ENCODE data around the gene NOC4L.

Gene NOC4L

GRCh38 chr12:132158677-132159554, 14.7 kb downstream of the NOC4L start:
- no peak for DNase-seq

GRCh38 chr12:132159555-132160003, 15.3 kb downstream of the NOC4L start:
- no peak for DNase-seq

- no peak for DNase-seq
Observed at GRCh38 chr12:132160016-132160415, 15.8 kb downstream of the NOC4L start.

DNA sequence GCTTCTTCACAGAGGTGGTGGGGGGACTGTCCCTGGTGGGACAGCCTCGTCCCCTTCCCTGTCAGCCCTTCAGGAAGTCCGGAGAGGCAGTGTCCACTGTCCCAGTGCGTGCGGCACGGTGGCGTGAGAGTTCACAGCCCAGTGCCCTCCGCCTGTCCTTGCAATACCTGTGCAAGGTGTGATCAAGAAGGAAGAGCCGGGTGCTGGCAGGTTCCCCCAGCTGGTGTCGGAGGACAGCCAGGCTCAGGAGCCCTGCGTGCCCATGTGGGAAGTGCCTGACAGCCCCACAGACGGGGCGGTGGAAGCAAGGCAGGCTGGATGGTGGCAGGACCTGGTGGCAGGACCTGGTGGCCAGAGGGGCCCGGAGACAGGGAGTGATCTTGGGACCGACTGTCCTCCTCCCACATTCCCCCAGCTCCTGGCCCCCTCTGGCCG, 16.4 kb downstream of the NOC4L start:
- DNase-seq, result no peak

DNA sequence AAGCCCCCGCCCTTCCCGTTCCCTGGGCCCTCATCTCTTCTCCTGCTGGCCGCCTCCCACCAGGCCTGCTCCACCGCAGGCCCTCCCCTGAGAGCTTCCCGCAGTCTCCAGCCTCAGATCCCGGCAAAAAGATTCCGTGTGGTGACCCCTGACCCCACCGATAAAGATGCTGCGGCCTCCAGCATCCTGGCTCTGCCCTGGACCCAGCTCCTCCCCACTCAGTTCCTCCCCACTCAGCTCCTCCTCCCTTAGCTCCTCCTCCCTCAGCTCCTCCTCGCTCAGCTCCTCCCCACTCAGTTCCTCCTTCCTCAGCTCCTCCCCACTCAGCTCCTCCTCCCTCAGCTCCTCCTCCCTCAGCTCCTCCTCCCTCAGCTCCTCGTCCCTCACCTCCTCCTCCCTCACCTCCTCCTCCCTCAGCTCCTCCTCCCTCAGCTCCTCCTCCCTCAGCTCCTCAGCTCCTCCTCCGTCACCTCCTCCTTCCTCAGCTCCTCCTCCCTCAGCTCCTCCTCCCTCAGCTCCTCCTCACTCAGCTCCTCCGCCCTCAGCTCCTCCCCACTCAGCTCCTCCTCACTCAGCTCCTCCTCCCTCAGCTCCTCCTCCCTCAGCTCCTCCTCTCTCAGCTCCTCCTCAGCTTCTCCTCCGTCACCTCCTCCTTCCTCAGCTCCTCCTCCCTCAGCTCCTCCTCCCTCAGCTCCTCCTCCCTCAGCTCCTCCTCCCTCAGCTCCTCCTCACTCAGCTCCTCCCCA, 17.0 kb downstream of the NOC4L start:
- no peak for DNase-seq

- no peak for DNase-seq
Observed at GRCh38 chr12:132161796-132162507, 17.7 kb downstream of the NOC4L start.

DNA sequence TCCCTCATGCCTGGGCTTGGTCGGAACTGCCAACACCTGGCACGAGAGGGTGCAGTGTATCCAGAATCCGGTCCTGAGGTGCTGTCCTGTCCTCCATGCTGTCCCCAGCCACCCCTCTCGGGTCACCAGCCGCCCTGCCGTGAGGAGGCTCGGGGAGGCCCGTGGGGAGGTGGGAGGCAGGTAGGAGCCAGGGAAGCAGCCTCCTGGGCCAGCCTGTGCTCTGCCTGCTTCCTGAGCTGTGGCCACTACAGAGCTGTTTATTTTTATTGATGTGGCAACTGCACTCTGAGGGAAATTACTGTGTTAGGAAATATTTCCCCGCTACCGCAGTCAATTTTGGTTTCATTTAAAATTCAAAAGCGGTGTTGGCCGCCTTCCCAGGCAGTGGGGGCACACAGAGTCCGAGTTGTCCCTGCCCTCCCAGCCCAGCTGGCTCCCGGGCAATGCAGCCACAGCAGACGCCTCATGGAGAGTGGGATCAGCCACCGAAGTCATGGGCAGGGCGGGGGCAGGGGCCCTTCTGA, 18.3 kb downstream of the NOC4L start:
- DNase-seq, result no peak

- DNase-seq, result no peak
Observed at GRCh38 chr12:132163041-132163910, 19.0 kb downstream of the NOC4L start.

DNA sequence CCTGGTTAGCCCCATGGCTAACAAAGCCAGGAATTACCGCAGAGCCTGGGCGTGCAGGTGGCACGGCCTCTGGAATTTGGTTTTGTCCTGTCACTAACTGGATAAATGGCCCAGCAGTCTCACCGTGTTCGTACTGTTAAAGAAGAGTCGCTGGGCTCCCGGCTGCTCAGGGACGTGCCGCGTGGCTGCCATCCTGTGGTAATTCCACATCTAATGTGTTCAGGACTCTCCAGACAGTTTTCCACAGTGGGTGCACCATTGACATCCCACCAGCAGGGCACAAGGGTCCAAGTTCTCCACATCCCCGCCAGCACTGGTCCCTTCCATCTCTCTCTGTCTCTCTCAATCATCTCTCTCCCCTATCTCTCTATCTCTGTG, 19.6 kb downstream of the NOC4L start:
- no peak for DNase-seq

DNA sequence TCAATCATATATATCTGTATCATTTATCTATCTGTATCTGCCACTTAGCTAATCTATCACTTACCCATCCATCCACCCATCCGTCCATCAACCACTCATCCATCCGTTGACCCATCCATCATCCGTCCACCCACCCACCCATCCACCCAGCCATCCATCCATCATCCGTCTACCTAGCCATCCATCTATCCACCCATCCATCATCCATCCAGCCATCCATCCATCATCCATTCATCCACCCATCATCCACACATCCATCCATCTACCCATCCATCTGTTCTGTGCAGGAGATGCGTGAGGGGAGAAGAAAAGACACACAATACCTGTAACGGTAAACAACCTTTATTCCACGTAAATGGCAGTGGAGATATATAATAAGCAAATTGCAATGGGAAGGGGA, 20.2 kb downstream of the NOC4L start:
- DNase-seq, result no peak

DNA sequence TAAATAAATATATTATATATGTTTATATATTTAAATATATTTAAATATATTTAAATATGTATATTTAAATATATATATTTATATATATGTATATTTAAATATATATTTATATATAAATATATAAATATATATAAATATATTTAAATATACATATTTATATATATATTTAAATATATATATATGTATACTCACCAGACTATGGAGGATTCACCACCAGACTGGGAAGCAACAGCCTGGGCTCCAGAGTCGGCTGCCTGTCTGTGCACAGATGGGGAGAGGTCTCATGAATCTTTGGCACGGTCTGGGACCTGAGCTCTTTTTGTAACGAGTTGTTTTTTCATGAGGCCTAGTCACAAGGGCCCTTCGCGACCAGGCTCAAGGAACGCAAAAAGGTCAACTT, 21.3 kb downstream of the NOC4L start:
- no peak for DNase-seq

DNA sequence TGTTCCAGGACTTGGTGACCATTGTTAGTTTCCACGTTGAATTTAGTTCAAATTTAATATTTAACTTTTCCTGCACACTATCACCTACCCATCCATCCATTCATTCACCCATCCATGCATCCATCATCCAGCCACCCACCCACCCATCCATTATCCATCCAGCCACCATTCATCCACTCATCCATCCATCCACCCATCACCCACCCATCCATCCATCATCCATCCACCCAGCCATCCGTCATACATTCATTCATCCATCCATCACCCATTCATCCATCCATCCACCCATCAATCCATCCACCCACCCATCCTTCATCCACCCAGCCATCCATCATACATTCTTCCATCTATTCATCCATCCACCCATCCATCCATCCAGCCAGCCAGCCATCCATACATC, 21.8 kb downstream of the NOC4L start:
- DNase-seq, result no peak

GRCh38 chr12:132166801-132167591, 22.7 kb downstream of the NOC4L start:
- no peak for DNase-seq

DNA sequence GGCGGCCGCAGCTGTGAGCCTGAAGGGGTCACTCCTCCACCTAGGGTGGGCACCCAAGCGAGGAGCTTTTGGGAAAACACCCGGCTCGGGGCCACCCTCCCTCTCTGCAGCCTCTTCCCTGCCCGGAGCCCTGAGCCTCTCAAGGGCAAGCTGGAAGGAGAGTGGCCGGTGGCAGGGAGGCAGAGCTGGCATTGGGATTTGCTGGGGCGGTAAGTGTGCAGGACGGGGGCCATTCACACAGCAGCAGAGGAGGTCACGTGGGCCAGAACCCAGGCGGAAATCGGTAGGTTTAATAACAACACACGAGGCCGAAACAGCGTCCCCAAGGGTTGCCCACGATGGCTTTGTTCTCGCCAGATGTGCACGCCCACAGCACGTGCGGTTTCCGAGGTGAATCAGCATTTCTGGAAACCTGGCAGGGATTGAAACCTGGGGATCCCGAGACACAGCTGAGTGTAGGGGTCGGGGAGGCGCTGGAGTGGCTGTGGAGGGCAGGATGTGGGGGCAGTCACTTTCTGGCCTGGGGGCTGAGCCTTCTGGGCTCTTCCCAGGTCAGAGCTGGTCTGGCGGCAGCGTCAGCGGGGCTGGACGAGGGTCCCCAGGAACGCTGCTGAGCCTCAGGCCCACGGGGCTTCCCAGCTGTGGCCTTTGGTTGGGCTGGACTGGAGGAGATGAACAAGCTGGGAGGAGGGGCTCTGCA, 23.5 kb downstream of the NOC4L start:
- DNase-seq, result no peak

- no peak for DNase-seq
Observed at GRCh38 chr12:132168311-132169031, 24.2 kb downstream of the NOC4L start.

DNA sequence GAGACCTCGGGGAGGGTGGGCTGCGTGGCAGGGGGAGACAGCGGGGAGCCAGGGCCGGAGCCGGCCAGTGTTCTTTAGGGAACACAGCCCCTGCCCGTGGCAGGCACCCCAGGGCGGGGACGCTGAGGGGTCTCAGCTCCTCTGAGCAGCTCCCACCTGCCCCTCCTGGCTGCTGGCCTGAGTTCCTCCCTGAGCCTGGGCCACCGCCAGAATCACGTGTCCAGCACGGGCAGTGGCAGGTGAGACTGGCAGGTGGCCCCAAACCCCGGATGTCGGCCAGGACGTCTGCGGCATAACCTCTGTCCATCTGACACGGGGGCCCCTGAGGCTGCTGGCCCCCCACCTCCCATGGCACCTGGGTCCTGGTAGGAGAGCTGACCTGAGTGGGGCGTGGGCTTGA, 25.1 kb downstream of the NOC4L start:
- DNase-seq, result no peak

DNA sequence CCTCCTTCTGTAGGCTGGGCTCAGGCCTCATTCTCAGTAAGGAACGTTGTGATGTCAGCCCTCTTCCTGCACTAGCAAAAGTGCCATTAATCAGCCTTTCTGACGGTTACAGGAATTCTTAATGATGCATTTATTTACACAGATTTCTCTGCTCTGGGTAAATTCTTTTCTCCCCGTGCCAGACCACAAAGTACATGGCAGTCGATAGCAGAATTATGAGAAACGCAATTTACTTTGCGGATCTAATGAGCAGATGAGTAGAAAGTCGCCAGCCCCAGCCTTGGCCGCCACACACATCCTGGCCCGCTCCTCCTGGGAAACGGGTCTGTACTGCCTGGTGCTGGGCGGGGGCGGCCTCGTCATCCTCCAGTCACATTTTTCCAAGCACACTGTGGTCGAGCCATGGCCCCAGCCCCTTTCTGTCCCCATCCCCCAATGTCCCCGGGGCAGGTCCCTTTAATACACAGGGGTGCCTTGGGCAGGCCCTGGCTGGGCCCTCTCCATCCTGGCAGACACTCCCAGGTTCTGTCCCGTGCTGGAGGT, 25.9 kb downstream of the NOC4L start:
- DNase-seq, result no peak

DNA sequence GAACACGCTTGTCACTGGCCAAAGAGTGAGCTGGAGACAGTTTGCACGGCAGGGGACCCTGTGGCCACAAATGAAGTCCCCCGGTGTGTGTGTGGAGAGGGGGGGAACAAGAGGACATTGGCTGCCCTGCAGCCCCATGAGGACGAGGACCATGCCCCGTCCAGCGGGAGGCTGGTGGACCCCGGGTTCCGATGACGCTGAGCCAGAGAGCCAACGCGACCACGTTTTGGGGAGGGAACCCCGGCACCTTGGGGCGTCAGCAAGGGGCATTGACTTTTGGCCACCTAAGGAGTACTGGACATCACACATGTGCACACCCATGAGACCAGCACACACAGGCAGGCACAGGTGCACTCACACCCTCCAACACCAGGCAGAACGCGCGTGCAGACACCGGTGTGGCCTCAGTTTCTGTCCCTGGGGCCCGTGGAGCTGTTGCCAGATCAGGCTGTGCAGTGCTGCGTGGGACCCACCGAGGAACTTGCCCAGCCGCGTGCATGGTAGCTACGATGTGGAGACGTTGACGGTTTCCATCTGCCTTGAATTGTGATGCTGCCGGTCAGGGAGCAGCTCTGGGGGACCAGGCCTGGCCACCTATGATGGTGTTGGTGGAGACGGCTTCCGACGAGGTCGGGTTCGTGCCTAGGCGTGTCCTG, 26.5 kb downstream of the NOC4L start:
- no peak for DNase-seq

DNA sequence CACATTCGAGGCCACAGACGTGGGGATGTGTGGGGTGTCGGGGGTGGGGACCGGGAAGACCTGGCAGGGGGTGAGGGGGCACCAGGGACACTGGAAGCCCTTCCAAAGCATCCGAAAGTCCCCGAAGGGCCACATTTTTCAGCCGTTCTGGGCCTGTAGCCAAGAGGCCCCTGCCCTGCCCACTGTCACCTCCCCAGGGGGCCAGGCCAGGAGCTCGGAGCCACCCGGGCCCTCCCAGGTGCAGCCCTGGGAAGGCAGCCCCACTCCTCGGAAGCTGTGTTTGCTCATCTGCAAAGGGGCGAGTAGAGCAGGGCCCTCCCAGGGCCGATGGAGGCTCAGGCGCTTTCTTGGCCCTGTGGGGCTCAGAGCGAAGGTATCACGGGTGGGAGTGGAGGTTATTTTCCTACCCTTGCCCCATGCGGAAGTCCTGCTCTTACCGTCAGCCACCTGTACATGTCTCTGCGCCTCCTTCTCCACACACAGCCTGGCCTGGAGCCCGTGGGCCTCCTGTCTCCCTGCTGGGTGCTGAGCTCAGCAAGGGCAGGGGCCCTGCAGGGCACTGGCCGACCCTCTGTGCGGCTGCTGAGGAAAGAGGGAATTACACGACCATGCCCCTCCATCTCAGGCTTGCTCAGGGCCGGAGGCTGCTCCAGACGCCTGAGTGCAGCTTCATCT, 27.2 kb downstream of the NOC4L start:
- DNase-seq, result no peak

Data from KG1 (cell line).